Activated T-helper 17 cell treated with anti-CD3 and anti-CD28 coated beads, Interleukin-2, amount 50 U/mL, for 72 hours (primary cell): ENCODE measurements around the gene ITM2B. TPM values are rescaled to one million over a fixed set of nuclear protein-coding genes. Genes with fewer than 3 reads are reported as not detected.
"Not testable (repeated sequence)": the region's sequence is repeated elsewhere in the genome, so short reads cannot be mapped to it uniquely, and the experiment has no call there.

ENCODE experiments used
- ATAC-seq: fragments of 150-1000 bp; cut with Tn5 transposase; replicated peaks from 2 replicates; pipeline ENCODE4 v1.10.0; 2021; ENCODE audit warnings: mild to moderate bottlenecking, moderate library complexity
- H3K27ac Mint-ChIP-seq: one replicate; pipeline ENCODE4 v1.8.0; 2022; ENCODE audit warnings: mixed read lengths
- H3K27me3 Mint-ChIP-seq: one replicate; pipeline ENCODE4 v1.8.0; 2022; ENCODE audit warnings: mixed read lengths
- H3K36me3 Mint-ChIP-seq: one replicate; pipeline ENCODE4 v1.8.0; 2022; ENCODE audit warnings: low read depth, mild to moderate bottlenecking, mixed read lengths
- H3K4me1 Mint-ChIP-seq: one replicate; pipeline ENCODE4 v1.8.0; 2022; ENCODE audit warnings: mixed read lengths
- H3K4me3 Mint-ChIP-seq: one replicate; pipeline ENCODE4 v1.8.0; 2022; ENCODE audit warnings: mild to moderate bottlenecking, mixed read lengths
- H3K9me3 Mint-ChIP-seq: one replicate; pipeline ENCODE4 v1.8.0; 2022; ENCODE audit warnings: mixed read lengths
- total RNA-seq, 2 donors: library from RNA; stranded (reverse); gene quantifications; one replicate each; pipeline ENCODE4 v1.2.3, GENCODE V29; 2022

Gene ITM2B
- total RNA-seq, 2 donors from 2014 or later = 75.7 to 108 TPM

DNA sequence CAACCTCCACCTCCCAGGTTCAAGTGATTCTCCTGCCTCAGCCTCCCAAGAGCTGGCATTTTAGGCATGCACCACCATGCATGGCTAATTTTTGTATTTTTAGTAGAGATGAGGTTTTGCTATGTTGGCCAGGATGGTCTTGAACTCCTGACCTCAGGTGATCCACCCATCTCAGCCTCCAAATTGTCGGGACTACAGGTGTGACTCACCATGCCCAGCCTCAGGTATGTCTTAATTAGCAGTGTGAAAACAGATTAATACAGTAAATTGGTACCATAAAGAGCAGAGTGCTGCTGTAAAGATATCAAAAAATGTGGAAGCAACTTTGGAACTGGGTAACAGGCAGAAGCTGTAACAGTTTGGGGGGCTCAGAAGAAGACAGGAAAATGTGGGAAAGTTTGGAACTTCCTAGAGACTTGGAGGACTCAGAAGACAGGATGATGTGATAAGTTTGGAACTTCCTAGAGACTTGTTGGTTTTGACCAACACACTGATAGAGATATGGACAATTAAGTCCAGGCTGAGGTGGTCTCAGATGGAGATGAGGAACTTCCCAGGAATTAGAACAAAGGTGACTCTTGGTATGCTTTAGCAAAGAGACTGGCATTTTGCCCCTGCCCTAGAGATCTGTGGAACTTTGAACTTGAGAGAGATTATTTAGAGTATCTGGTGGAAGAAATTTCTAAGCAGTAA lies 17.3 kb upstream of the ITM2B start:
- not testable (repeated sequence) for H3K36me3 Mint-ChIP-seq, H3K4me3 Mint-ChIP-seq, H3K27me3 Mint-ChIP-seq, H3K9me3 Mint-ChIP-seq, ATAC-seq, H3K27ac Mint-ChIP-seq
- peaks cover 12% of the 10 kb centered on the region for H3K4me1 Mint-ChIP-seq

DNA sequence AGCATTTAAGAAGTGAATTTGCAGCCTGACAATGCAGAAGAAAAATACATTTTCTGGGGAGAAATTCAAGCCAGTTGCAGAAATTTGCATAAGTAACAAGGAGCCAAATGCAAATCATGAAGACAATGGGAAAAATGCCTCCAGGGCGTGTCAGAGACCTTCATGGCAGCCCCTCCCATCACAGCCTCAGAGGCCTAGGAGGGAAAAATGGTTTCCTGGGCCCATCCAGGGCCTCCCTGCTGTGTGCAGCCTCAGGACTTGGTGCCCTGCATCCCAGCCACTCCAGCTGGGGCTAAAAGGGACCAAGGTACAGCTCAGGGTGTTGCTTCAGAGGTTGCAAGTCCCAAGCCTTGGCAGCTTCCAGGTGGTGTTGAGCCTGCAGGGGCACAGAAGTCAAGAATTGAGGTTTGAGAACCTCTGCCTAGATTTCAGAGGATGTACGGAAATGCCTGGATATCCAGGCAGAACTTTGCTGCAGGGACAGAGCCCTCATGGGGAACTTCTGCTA lies 16.7 kb upstream of the ITM2B start:
- Mint-ChIP-seq H3K4me3 (no peak overlapping the region), H3K27ac (no peak overlapping the region), H3K4me1 (peaks cover 18% of the 10 kb centered on the region), H3K9me3 (peaks cover 4% of the 10 kb centered on the region), H3K36me3 (no peaks in the 10 kb centered on the region), H3K27me3 (peaks cover 4% of the 10 kb centered on the region)
- no peak for ATAC-seq

DNA sequence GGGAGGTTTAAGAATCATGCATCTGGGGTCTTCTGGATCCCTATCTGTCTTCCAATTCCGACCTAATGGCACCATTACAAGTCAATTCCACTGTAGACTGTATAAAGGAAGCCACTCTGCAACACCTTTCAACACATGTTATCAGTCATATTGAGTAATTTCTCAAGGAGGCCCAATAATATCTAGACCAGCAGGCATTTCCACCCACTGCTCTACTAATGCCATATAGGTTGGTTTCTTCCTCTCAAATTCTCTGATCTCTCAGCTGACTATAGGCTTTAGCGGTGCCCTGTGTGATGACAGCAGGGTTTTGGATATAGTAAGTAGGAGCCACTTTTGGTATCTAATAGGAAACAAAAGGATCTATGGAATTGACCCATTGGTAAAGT lies 12.4 kb upstream of the ITM2B start:
- Mint-ChIP-seq H3K36me3 (no peaks in the 10 kb centered on the region), H3K4me1 (peaks cover 35% of the 10 kb centered on the region), H3K27ac (peak overlapping the region; percentile 63), H3K4me3 (peak overlapping the region; percentile 90), H3K9me3 (no peaks in the 10 kb centered on the region), H3K27me3 (no peaks in the 10 kb centered on the region)
- ATAC-seq = peak; percentile 90

DNA sequence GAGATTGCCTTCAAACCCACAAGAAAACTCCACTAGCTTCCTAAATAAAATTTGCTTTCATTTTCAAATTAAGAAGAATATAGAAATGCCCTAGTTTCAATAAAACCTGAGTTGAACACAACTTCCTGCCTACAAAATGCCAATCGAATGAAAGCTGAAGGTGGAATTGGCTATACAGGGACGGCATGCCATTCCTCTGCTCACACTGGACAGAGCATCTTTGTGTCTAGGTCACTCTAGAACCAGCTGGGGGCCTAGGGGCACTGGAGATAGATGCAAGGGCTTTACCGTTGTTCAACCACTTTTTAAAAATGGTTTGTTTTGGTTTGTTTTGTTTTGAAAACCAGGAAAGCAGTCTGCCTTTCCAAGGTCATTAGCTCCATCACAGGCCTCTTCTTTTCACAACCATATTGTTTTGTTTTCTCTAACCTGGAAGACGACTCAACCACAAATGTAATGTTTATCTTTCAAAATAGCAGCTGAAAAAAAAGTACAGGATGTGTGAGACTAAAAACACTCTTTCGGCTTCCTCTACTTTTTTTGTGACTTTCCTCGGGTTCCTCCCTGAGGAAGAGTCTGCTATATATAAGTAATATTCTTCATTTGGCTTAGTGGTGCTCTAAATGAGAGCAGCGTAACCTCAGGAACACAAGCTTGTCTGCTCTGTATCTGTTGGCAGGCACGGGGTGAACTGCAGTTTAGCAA lies 11.9 kb upstream of the ITM2B start:
- Mint-ChIP-seq H3K4me3 (peak overlapping the region; percentile 90), H3K4me1 (peaks cover 35% of the 10 kb centered on the region), H3K36me3 (no peaks in the 10 kb centered on the region), H3K27me3 (no peaks in the 10 kb centered on the region), H3K27ac (peak overlapping the region; percentile 63), H3K9me3 (no peaks in the 10 kb centered on the region)
- ATAC-seq = peak; percentile 19

DNA sequence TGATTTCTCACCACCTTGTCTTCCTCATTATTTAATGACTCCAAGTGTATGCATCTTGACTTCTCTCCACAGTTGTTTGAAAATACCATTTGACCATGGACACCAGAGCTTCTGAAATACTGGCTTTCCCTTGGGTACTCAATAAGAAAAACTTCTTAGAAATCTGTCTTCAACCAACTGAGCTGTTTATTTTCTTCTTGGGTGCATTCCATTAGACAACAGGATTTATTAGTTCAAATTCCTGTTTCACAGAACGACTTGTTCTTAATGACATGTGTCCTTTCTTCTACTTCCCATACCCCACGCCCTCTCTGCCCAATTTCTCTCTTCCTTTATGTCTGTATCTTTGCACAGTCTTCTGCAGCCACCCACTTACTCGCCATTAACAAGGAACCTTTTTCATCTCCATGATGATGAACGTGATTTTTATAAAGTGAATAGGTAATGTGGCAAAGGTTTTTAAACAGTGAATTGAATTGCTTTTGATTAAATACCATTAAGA lies 11.3 kb upstream of the ITM2B start:
- Mint-ChIP-seq H3K36me3 (no peaks in the 10 kb centered on the region), H3K9me3 (no peaks in the 10 kb centered on the region), H3K27me3 (no peaks in the 10 kb centered on the region), H3K4me1 (peaks cover 35% of the 10 kb centered on the region), H3K4me3 (peak overlapping the region; percentile 90), H3K27ac (peak overlapping the region; percentile 63)
- no peak for ATAC-seq

DNA sequence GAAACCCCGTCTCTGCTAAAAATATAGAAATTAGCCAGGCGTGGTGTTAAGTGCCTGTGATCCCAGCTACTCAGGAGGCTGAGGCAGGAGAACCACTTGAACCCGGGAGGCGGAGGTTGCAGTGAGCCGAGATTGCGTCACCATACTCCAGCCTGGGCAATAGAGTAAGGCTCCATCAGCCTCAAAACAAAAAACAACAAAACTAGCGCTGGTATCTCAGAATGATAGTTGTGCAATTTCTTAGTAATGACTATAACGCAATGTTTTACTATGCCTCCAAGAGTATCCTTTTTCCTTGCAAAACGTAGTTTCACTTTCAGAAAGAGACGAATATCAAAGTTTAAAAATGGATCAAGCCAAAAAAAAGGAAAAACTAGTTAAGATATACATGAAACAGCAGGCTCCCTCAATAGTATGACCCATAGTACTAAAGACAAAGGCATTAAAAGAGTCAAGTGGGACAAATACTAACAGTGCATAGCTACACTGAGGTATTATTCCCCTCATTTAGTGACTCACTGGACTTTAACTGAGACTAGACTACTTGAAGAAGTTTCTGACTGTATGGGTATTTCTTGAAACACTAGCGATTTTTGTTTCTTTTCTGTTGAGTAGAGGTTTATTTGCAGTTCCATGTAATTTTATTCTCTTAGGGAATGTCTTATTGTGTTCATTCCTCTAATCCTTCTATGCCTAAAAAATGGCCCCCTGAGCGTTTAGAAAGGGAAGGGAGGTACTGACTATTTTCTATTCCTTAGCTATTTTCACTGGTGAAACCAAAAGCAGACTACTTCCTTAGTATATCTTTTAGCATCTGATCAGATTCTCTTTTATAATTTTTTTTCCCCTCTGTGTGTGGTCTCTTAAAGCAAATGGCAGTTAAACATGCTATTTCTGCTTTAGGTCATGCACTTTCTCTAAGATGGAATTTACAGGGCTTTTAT lies 10.4 kb upstream of the ITM2B start:
- peak; percentile 55 for ATAC-seq
- Mint-ChIP-seq H3K27me3 (no peaks in the 10 kb centered on the region), H3K9me3 (no peaks in the 10 kb centered on the region), H3K36me3 (no peaks in the 10 kb centered on the region), H3K4me1 (peaks cover 37% of the 10 kb centered on the region), H3K4me3 (peak overlapping the region; percentile 90), H3K27ac (peak overlapping the region; percentile 63)

DNA sequence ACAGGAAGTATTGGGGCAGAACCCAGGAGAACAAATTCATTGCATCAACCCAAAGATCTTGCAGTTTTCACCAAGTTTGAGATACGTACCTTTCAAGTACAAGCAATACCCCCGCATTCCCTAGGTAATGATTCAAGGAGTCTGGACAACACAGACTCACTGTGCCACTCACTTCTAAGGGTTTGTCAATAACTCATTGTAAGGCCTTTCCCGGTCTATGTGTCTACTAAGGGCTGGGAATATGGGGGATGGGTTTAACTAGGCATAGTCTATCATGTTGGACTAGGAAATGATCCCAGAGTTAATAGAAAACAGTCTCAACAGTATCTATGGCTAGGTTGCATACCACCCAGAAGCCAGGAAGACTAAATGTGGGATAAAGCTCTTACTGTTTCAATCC lies 8.3 kb upstream of the ITM2B start:
- peaks cover 38% of the 10 kb centered on the region for H3K4me1 Mint-ChIP-seq
- no peak overlapping the region for H3K27ac Mint-ChIP-seq
- no peaks in the 10 kb centered on the region for H3K36me3 Mint-ChIP-seq
- H3K27me3 Mint-ChIP-seq = no peaks in the 10 kb centered on the region
- H3K9me3 Mint-ChIP-seq = no peaks in the 10 kb centered on the region
- ATAC-seq = no peak
- no peak overlapping the region for H3K4me3 Mint-ChIP-seq

DNA sequence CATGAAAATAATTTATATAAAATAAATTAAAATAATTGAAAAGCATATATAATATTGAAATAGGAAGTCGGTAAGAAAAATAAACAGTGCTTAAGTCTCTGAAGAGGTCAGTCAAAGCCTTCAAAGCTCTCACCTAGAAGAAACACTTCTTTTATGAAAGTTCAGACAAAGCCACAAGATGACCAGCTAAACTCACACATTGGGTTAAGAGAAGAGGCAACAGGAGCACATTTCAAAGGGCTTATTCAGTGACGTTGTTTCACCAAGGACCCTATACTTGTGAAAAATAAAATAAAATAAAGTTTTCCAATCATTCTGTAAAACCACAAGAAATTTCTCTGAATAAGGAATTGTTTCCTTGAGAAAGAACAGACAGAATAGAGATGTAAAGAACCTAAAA lies 2.5 kb upstream of the ITM2B start:
- H3K27ac Mint-ChIP-seq = no peak overlapping the region

DNA sequence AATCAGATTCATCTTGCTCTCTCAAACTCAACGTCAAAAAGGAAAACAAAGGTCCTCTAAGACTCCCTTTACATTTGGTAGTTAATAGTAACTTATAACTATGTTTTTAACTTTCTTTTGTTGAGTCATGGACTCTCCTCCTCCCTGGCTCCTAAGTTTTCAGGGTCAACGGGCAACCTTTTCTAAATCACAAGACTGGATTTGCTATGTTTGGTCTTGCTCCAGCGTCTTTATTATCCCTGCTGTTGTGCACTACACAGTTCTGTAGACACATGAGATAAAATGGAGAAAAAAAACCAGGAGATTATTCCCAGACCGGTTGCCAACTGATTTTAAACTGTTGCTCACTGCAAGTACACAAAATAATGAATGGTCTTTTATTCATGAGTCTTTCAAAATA lies 1.9 kb upstream of the ITM2B start:
- H3K9me3 Mint-ChIP-seq = no peaks in the 10 kb centered on the region
- peaks cover 35% of the 10 kb centered on the region for H3K4me1 Mint-ChIP-seq
- H3K4me3 Mint-ChIP-seq = peak overlapping the region; percentile 95
- H3K27me3 Mint-ChIP-seq = no peaks in the 10 kb centered on the region
- no peak for ATAC-seq
- peaks cover 24% of the 10 kb centered on the region for H3K36me3 Mint-ChIP-seq
- no peak overlapping the region for H3K27ac Mint-ChIP-seq

More for the DNA sequence above, 2.5 kb upstream of the ITM2B start:
- Mint-ChIP-seq H3K36me3 (peaks cover 18% of the 10 kb centered on the region), H3K9me3 (no peaks in the 10 kb centered on the region), H3K4me3 (no peak overlapping the region), H3K27me3 (no peaks in the 10 kb centered on the region), H3K4me1 (peaks cover 30% of the 10 kb centered on the region)
- ATAC-seq = no peak

DNA sequence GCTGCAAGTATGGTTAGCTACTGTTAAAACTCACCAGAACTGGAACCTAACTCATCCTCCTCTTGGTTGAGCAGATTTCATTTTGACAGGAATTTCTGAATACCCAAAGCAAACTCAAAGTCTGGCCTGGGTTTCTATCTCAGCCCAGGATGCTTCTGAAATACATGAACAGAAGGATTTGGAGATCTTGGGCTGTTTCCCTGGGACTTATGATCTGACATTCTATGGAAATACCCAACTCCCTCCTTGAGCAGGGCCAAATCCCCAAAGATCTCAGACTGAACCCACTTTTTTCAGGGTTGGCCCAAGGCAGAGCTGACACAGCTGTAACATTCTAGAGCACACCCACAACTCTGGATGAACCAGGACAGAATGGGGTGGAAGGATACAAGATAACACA lies 1.1 kb upstream of the ITM2B start:
- ATAC-seq = no peak
- Mint-ChIP-seq H3K4me3 (peak overlapping the region; percentile 95), H3K4me1 (peaks cover 44% of the 10 kb centered on the region), H3K27ac (no peak overlapping the region), H3K27me3 (no peaks in the 10 kb centered on the region), H3K36me3 (peaks cover 32% of the 10 kb centered on the region), H3K9me3 (no peaks in the 10 kb centered on the region)

DNA sequence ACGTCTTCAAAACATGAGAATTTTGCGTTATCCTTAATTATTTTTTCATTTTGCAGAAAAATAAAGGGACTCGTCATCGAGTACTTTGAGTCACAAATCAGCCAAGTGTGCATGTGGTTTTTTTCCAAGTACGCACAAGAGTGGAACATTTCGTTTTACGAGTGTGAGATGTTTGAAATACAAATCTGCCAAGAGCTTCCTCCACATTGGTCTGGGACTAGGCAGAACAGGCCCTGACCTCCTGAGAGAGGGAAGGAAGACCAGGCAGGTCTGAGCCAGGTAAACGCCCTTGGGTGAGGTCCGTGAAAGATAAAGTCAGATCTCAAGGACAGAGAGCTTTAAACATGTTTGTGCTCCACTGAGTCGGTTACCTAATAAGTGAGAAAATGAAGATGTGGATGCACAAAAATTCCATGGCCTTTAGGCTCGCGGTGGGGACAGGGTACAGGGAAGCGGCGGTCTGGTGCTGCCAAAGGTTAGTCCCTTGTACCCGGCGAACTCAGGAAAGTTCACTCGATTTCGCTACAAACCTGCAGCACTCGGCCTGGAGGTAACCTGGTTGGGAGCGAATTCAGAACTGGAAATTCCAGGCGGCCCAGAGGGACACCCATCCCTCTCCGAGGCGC lies 473 bp upstream of the ITM2B start:
- H3K9me3 Mint-ChIP-seq = no peaks in the 10 kb centered on the region
- peak overlapping the region; percentile 94 for H3K27ac Mint-ChIP-seq
- peak overlapping the region; percentile 95 for H3K4me3 Mint-ChIP-seq
- H3K27me3 Mint-ChIP-seq = no peaks in the 10 kb centered on the region
- ATAC-seq = peak; percentile 20
- peaks cover 38% of the 10 kb centered on the region for H3K36me3 Mint-ChIP-seq
- H3K4me1 Mint-ChIP-seq = peaks cover 49% of the 10 kb centered on the region

DNA sequence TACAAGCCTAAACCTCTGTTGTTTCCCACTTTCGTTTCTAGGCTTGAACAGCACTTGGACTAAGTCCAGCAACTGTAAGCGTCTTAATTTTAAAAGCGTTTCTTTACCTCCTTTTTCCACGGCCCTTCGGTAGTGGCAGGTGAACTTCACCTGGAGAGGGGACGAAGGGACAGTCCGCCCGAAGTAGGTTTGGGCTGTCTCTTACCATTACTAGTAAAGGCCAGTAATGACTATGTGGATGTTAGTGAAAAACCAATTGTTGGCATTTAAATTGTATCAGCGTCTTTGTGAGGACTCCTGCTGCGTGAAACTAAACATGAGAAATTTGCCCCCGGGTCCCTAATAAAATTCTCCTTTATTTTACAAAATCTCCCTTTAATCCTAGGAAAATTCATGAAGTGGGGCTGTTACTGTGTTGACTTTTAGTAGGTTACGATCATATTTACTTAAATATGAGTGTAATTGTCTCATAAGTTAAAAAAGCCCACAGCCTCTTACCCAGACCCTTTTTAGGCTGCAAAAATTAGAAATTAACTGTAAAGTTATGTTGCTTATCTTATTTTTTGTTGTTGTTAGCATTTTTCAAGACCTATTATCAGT lies 983 bp downstream of the ITM2B start:
- Mint-ChIP-seq H3K4me3 (peak overlapping the region; percentile 95), H3K4me1 (peaks cover 46% of the 10 kb centered on the region), H3K27me3 (no peaks in the 10 kb centered on the region), H3K9me3 (no peaks in the 10 kb centered on the region), H3K27ac (peak overlapping the region; percentile 96), H3K36me3 (peaks cover 50% of the 10 kb centered on the region)
- peak; percentile 18 for ATAC-seq

DNA sequence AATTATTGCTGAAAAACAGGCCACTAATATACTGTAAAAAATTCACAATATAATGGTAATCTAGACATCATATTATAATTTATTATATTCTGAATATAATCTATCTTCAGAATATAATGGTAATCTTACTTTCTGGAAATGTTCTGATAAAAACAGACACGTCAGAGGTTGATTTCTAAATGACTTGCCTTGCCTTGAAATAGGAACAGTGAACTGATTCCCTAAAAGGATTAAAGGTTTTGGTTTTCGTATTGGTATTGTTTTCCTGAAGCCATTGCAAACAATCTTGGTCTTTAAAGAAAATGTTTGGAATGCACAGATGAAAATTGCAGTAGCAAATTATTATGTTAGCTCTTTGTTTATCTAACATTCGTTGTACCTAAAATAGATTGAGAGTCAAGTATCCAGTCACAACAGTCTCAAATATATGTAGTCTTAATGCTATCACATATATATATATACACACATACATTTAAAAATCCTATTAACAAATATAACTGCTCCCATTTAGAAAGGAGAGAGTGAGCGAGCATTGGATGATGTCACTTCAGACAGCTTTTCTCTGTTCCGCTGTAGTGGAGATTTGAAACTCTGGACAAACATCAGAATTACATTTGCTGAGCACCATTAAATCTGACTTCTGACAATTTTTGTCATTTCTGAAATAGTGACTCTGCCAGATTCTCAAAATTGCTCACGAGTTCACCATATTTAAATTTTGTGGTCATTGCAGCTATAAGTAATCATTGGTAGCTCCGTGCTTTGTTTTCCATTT lies 1.7 kb downstream of the ITM2B start:
- no peaks in the 10 kb centered on the region for H3K27me3 Mint-ChIP-seq
- peak overlapping the region; percentile 96 for H3K27ac Mint-ChIP-seq
- peaks cover 46% of the 10 kb centered on the region for H3K4me1 Mint-ChIP-seq
- peak; percentile 51 for ATAC-seq
- H3K36me3 Mint-ChIP-seq = peaks cover 58% of the 10 kb centered on the region
- peak overlapping the region; percentile 95 for H3K4me3 Mint-ChIP-seq
- H3K9me3 Mint-ChIP-seq = no peaks in the 10 kb centered on the region
